ENCODE results near the gene TAF6. TPM values are rescaled to one million over a fixed set of nuclear protein-coding genes. Genes with fewer than 3 reads are reported as not detected.
A peak's percentile ranks its signal among the peaks of the same experiment; 100 is the strongest.

The TAF6 gene
- total RNA-seq, 4 donors from 2014 or later, result 37.1 to 74.3 (median 42.1) TPM

- H3K4me3 ChIP-seq (ENCODE audit: low read depth, poor library complexity, severe bottlenecking), result no peak overlapping the region
- intact Hi-C loops (cut with DNase I; ENCODE audit: low total_unique reads), result no loop called here
- no peak for DNase-seq (ENCODE audit: low spot score in 2 of 2)
- whole genome bisulfite sequencing, 2 donors, result 85 to 87% methylated on average over 17 of the region's 17 CpGs
- TF ChIP-seq POLR2A (IDR thresholded peaks at IDR 0.05), result no peak
- TF ChIP-seq CTCF (IDR thresholded peaks at IDR 0.05), result no peak
Measured at GRCh38 chr7:100102950-100103840, 16.0 kb downstream of the TAF6 start.

GRCh38 chr7:100101016-100101862 lies 17.9 kb downstream of the TAF6 start, which contains the start of the genes AP4M1 and MCM7:
TSS of gene AP4M1 (plus strand) at chr7:100101643. CDS start at chr7:100101715, 72 bp downstream.
TSS of gene MCM7 (minus strand) at chr7:100101397. CDS start at chr7:100101294, 103 bp downstream.
- peak within 1 kb of the TSS; percentile 52 for H3K4me3 ChIP-seq (ENCODE audit: low read depth, poor library complexity, severe bottlenecking)
- peak; percentile 98 to 100 for DNase-seq (ENCODE audit: low spot score in 2 of 2)
- TF ChIP-seq CTCF (IDR thresholded peaks at IDR 0.05), result no peak
- no peak for TF ChIP-seq POLR2A (IDR thresholded peaks at IDR 0.05)
- intact Hi-C loops (cut with DNase I; ENCODE audit: low total_unique reads), result no loop called here
- 0 to 2% methylated on average over 34 to 80 of the region's 80 CpGs for WGBS, 2 donors

- DNase-seq (ENCODE audit: low spot score in 2 of 2), result peak; percentile 91 to 98
- TF ChIP-seq POLR2A (IDR thresholded peaks at IDR 0.05), result no peak
- peak in 1 of 3 donors; percentile 56 for TF ChIP-seq CTCF (IDR thresholded peaks at IDR 0.05)
- intact Hi-C loops (cut with DNase I; ENCODE audit: low total_unique reads), result no loop called here
- 1 to 2% methylated on average over 26 to 50 of the region's 61 CpGs for WGBS, 2 donors
- H3K4me3 ChIP-seq (ENCODE audit: low read depth, poor library complexity, severe bottlenecking), result peak overlapping the region; percentile 52
Measured at GRCh38 chr7:100100420-100101015, 18.6 kb downstream of the TAF6 start.

- intact Hi-C loops (cut with DNase I; ENCODE audit: low total_unique reads), result no loop called here
- no peak for TF ChIP-seq CTCF (IDR thresholded peaks at IDR 0.05)
- no peak for TF ChIP-seq POLR2A (IDR thresholded peaks at IDR 0.05)
- H3K4me3 ChIP-seq (ENCODE audit: low read depth, poor library complexity, severe bottlenecking), result no peak overlapping the region
- DNase-seq (ENCODE audit: low spot score in 2 of 2), result peak in 1 of 2 donors; percentile 84
- WGBS, 2 donors, result 60 to 69% methylated on average over 12 of the region's 12 CpGs
Measured at GRCh38 chr7:100099452-100099851, 19.7 kb downstream of the TAF6 start.

- no peak for TF ChIP-seq CTCF (IDR thresholded peaks at IDR 0.05)
- 81 to 89% methylated on average over 10 of the region's 10 CpGs for WGBS, 2 donors
- H3K4me3 ChIP-seq (ENCODE audit: low read depth, poor library complexity, severe bottlenecking), result no peak overlapping the region
- DNase-seq (ENCODE audit: low spot score in 2 of 2), result no peak
- intact Hi-C loops (cut with DNase I; ENCODE audit: low total_unique reads), result no loop called here
Measured at GRCh38 chr7:100098913-100099312, 20.2 kb downstream of the TAF6 start.
